MM.1S (cell line): ENCODE data around the gene FOXA3.

Source experiments
- DNase-seq: peaks from one replicate; pipeline ENCODE4 v3.0.0-alpha.2; 2015
- H2AFZ ChIP-seq: fragments of 300-600 bp; sonication (generic); 2 replicates; pipeline ENCODE4 v1.6.0; 2016; ENCODE audit warnings: antibody characterized with exemption, low read length
- H3F3A ChIP-seq: fragments of 300-600 bp; sonication (generic); 2 replicates; pipeline ENCODE4 v1.6.1; 2016; ENCODE audit warnings: mild to moderate bottlenecking, antibody characterized with exemption, low read length, moderate library complexity, mixed read lengths; ENCODE audit not compliant: insufficient read depth
- H3K27ac ChIP-seq: fragments of 300-600 bp; sonication (generic); 2 replicates; pipeline ENCODE4 v1.5.1; 2016; ENCODE audit warnings: mild to moderate bottlenecking, low read length
- H3K27me3 ChIP-seq: fragments of 300-600 bp; sonication (generic); replicated peaks from 2 replicates; pipeline ENCODE4 v1.6.0; 2016; ENCODE audit warnings: low read length; ENCODE audit not compliant: insufficient read depth
- H3K36me3 ChIP-seq: fragments of 300-600 bp; sonication (generic); replicated peaks from 2 replicates; pipeline ENCODE4 v1.6.1; 2016; ENCODE audit warnings: mild to moderate bottlenecking, low read length, mixed read lengths; ENCODE audit not compliant: insufficient read depth
- H3K4me1 ChIP-seq: fragments of 300-600 bp; sonication (generic); 2 replicates; pipeline ENCODE4 v1.6.1; 2016; ENCODE audit warnings: low read length, mixed read lengths
- H3K4me2 ChIP-seq: fragments of 300-600 bp; sonication (generic); 2 replicates; pipeline ENCODE4 v1.6.0; 2016; ENCODE audit warnings: low read depth, low read length
- H3K4me3 ChIP-seq: fragments of 300-600 bp; sonication (generic); 2 replicates; pipeline ENCODE4 v1.5.1; 2016; ENCODE audit warnings: low read length, mixed read lengths
- H3K79me2 ChIP-seq: fragments of 300-600 bp; sonication (generic); 2 replicates; pipeline ENCODE4 v1.6.1; 2016; ENCODE audit warnings: mixed run types, low read length, mixed read lengths
- H3K9ac ChIP-seq: fragments of 300-600 bp; sonication (generic); 2 replicates; pipeline ENCODE4 v1.6.1; 2016; ENCODE audit warnings: low read length, mixed read lengths
- H3K9me2 ChIP-seq: fragments of 300-600 bp; sonication (generic); replicated peaks from 2 replicates; pipeline ENCODE4 v1.6.1; 2016; ENCODE audit warnings: mild to moderate bottlenecking, low read length, mixed read lengths; ENCODE audit not compliant: insufficient read depth
- H3K9me3 ChIP-seq: fragments of 300-600 bp; sonication (generic); replicated peaks from 2 replicates; pipeline ENCODE4 v1.6.1; 2016; ENCODE audit warnings: mild to moderate bottlenecking, low read length, mixed read lengths; ENCODE audit not compliant: insufficient read depth
- H4K20me1 ChIP-seq: fragments of 300-600 bp; sonication (generic); 2 replicates; pipeline ENCODE4 v1.6.1; 2016; ENCODE audit warnings: mild to moderate bottlenecking, low read length, moderate library complexity, mixed read lengths; ENCODE audit not compliant: insufficient read depth
- EZH2 ChIP-seq: fragments of 300-600 bp; sonication (generic); optimal IDR thresholded peaks from 2 replicates; pipeline ENCODE3; 2017; ENCODE audit warnings: low read depth, mild to moderate bottlenecking, antibody characterized with exemption, low read length, mixed read lengths
- EZH2phosphoT487 ChIP-seq: fragments of 300-600 bp; sonication (generic); IDR thresholded peaks from 2 replicates; pipeline ENCODE4 v1.6.1; 2018; ENCODE audit warnings: antibody characterized with exemption, low read length
- TF ChIP-seq, protein P1 (sequence below): fragments of 300-600 bp; sonication (generic); IDR thresholded peaks from 2 replicates; pipeline ENCODE4 v1.5.1; 2016; ENCODE audit warnings: antibody characterized with exemption, low read length, mixed read lengths

Gene FOXA3

DNA sequence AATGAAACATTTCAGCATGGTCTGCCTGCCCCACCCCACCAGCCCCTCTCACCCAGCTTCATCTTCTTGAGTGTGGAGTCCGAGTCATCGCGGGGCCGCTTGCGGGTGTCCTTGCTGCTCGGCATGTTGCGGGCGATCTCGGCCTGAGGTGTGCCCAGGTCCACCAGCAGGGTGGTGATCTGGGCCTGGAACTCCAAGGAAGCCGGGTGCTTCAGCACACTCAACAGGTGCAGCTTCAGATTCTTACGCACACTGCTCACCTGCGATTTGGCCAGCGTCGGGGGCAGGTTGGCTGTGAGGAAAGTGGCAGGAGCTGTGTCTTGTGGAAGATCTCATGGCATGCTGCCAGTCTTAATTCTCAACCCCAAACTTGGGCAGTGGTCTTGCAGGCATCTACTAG, 21.9 kb upstream of the FOXA3 start:
- Histone ChIP-seq H3K9ac (no peak overlapping the region), H3K36me3 (peaks cover 18% of the 10 kb centered on the region), H4K20me1 (no peaks in the 10 kb centered on the region), H3K9me2 (no peaks in the 10 kb centered on the region), H3K27ac (no peak overlapping the region), H3K79me2 (peaks cover 16% of the 10 kb centered on the region), H3K27me3 (no peaks in the 10 kb centered on the region), H3K4me2 (no peak overlapping the region), H3K9me3 (no peaks in the 10 kb centered on the region), H3K4me3 (no peak overlapping the region), H3K4me1 (no peaks in the 10 kb centered on the region), H2AFZ (no peak overlapping the region), H3F3A (peaks cover 4% of the 10 kb centered on the region; the same call in 1 of the 2 replicates)
- TF ChIP-seq EZH2phosphoT487 (no peak), EZH2 (no peak)
- TF ChIP-seq, protein P1, sequence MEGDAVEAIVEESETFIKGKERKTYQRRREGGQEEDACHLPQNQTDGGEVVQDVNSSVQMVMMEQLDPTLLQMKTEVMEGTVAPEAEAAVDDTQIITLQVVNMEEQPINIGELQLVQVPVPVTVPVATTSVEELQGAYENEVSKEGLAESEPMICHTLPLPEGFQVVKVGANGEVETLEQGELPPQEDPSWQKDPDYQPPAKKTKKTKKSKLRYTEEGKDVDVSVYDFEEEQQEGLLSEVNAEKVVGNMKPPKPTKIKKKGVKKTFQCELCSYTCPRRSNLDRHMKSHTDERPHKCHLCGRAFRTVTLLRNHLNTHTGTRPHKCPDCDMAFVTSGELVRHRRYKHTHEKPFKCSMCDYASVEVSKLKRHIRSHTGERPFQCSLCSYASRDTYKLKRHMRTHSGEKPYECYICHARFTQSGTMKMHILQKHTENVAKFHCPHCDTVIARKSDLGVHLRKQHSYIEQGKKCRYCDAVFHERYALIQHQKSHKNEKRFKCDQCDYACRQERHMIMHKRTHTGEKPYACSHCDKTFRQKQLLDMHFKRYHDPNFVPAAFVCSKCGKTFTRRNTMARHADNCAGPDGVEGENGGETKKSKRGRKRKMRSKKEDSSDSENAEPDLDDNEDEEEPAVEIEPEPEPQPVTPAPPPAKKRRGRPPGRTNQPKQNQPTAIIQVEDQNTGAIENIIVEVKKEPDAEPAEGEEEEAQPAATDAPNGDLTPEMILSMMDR, result no peak
- no peak for DNase-seq

DNA sequence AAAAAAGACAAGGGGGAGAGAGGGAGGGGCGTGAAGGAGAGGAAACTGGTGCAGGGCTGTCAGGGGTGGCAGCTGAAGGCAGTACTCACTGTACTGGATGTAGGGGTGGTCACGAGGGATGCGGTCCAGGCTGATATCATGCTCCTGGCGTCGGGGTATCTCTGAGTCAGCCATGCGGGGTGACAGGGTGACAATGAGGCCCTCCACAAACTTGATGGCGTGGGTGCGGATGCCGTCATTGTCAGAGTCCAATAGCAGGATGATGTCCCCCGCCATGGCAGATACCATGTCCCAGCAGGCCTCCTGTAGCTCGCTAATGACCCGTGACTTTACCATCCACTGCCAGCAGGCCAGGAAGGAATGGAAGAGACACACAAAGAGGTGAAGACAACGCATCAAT, 16.5 kb upstream of the FOXA3 start:
- no peaks in the 10 kb centered on the region for H4K20me1 ChIP-seq
- H3K9ac ChIP-seq, result no peak overlapping the region
- no peak for DNase-seq
- no peaks in the 10 kb centered on the region for H3K9me2 ChIP-seq
- H3K4me2 ChIP-seq, result no peak overlapping the region
- H3K9me3 ChIP-seq, result no peaks in the 10 kb centered on the region
- no peaks in the 10 kb centered on the region for H3F3A ChIP-seq
- H2AFZ ChIP-seq, result no peak overlapping the region
- no peaks in the 10 kb centered on the region for H3K27me3 ChIP-seq
- peaks cover 25% of the 10 kb centered on the region for H3K36me3 ChIP-seq
- H3K4me1 ChIP-seq, result no peaks in the 10 kb centered on the region
- no peak overlapping the region for H3K27ac ChIP-seq
- H3K79me2 ChIP-seq, result peaks cover 16% of the 10 kb centered on the region
- H3K4me3 ChIP-seq, result no peak overlapping the region
- TF ChIP-seq, protein P1, result no peak
- TF ChIP-seq EZH2phosphoT487 (no peak), EZH2 (no peak)

DNA sequence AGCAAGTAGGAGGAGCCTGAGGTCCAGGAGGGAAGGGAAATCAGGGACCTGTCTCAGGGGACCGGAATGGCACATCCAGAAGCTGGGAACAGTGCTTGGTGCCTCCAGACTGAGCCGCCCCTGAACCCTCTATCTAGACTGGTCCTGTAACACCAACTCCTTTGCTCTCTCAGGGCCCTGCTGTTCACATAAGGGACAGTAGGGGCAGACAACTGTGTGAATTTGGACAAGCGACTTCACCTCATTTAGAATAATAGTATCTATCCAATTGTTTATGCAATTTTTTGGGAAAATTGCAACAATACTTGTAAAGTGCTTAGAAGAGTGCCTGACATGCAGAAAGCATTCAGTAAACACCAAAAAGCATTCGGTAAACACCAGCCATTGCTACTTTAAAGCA, 15.2 kb upstream of the FOXA3 start:
- Histone ChIP-seq H3K9ac (no peak overlapping the region), H3F3A (no peaks in the 10 kb centered on the region), H3K36me3 (peaks cover 20% of the 10 kb centered on the region), H2AFZ (no peak overlapping the region), H3K27ac (no peak overlapping the region), H3K9me2 (no peaks in the 10 kb centered on the region), H3K9me3 (no peaks in the 10 kb centered on the region), H4K20me1 (no peaks in the 10 kb centered on the region), H3K27me3 (no peaks in the 10 kb centered on the region), H3K4me3 (no peak overlapping the region), H3K4me1 (no peaks in the 10 kb centered on the region), H3K79me2 (peaks cover 10% of the 10 kb centered on the region), H3K4me2 (no peak overlapping the region)
- no peak for TF ChIP-seq EZH2
- TF ChIP-seq, protein P1, result peak; percentile 31
- no peak for DNase-seq
